Endothelial cell of umbilical vein (primary cell): ENCODE data around the gene FOXD2. TPM values are rescaled to one million over a fixed set of nuclear protein-coding genes. Genes with fewer than 3 reads are reported as not detected.

Source experiments
- BruUV-seq: library from RNA; stranded (reverse); fragments of 400-500 nt; replicated peaks from 2 replicates; lab custom pipeline; 2021; lab: Mats Ljungman, UMichigan
- CTCF ChIA-PET: fragments of 300-600, 350-600 bp; sonication (Branson Sonifier 250); formaldehyde crosslinking; loops from one replicate; lab custom pipeline; 2021; ENCODE audit warnings: antibody characterized with exemption, inconsistent platforms; lab: Charles Lee
- POLR2A ChIA-PET: fragments of 300-600, 350-600 bp; sonication (Branson Sonifier 250); formaldehyde crosslinking; loops from one replicate; lab custom pipeline; 2021; ENCODE audit warnings: antibody characterized with exemption, inconsistent platforms; lab: Charles Lee
- DNase-seq: peaks from one replicate; pipeline ENCODE4 v3.0.0-alpha.2; 2011; ENCODE audit warnings: low read depth, low spot score
- FAIRE-seq: peaks from 2 replicates; lab custom pipeline; 2011; peaks lifted over from hg19 to GRCh38; lab: Jason Lieb, UNC
- H2AFZ ChIP-seq: 2 replicates; pipeline ENCODE4 v1.6.0; 2012; ENCODE audit warnings: low read depth, low read length, control low read depth, inconsistent platforms
- H3K27ac ChIP-seq: 2 replicates; pipeline ENCODE4 v1.5.1; 2011; ENCODE audit warnings: low read depth, mild to moderate bottlenecking, control low read depth, low read length, moderate library complexity; ENCODE audit not compliant: insufficient read depth
- H3K27me3 ChIP-seq, 2 experiments: 2 replicates each; pipeline versions ENCODE4 v1.6.0 to v1.6.1; 2011; ENCODE audit warnings: low read length in 2 of 2, mixed read lengths in 1 of 2; ENCODE audit not compliant: control insufficient read depth in 2 of 2, insufficient read depth in 2 of 2
- H3K36me3 ChIP-seq, 2 experiments: 2 replicates in 1 of 2; 3 replicates in 1 of 2; pipeline ENCODE4 v1.5.1; 2011; ENCODE audit warnings: low read length in 2 of 2, mild to moderate bottlenecking in 1 of 2, moderate library complexity in 1 of 2; ENCODE audit not compliant: control insufficient read depth in 2 of 2, insufficient read depth in 2 of 2; ENCODE audit errors: extremely low read depth in 1 of 2
- H3K4me1 ChIP-seq: 3 replicates; pipeline ENCODE4 v1.5.1; 2011; ENCODE audit warnings: mild to moderate bottlenecking, low read length; ENCODE audit not compliant: control insufficient read depth, insufficient read depth; ENCODE audit errors: extremely low read depth
- H3K4me2 ChIP-seq: 2 replicates; pipeline ENCODE4 v1.6.1; 2011; ENCODE audit warnings: low read length, control low read depth, mixed read lengths; ENCODE audit not compliant: insufficient read depth
- H3K4me3 ChIP-seq, 3 experiments: fragments of 200-600 bp in 1 of 3; sonication (generic), shearing (Covaris generic) in 1 of 3; replicated peaks in 1 of 3; 2 replicates each; pipeline ENCODE4 v1.5.1; 2011 to 2016; ENCODE audit warnings: control low read depth in 3 of 3, low read length in 3 of 3, mild to moderate bottlenecking in 2 of 3, inconsistent platforms in 1 of 3, low read depth in 1 of 3, moderate library complexity in 1 of 3; ENCODE audit not compliant: insufficient read depth in 1 of 3
- H3K79me2 ChIP-seq: 2 replicates; pipeline ENCODE4 v1.6.0; 2012; ENCODE audit warnings: low read length, inconsistent platforms; ENCODE audit not compliant: control insufficient read depth, insufficient read depth
- H3K9ac ChIP-seq: replicated peaks from 2 replicates; pipeline ENCODE3; 2011; ENCODE audit warnings: low read length, control low read depth; ENCODE audit not compliant: insufficient read depth; ENCODE audit errors: extremely low read depth
- H3K9me1 ChIP-seq: replicated peaks from 3 replicates; pipeline ENCODE4 v1.6.0; 2011; ENCODE audit warnings: mild to moderate bottlenecking, low read length; ENCODE audit not compliant: control insufficient read depth, insufficient read depth; ENCODE audit errors: extremely low read depth
- H3K9me3 ChIP-seq: replicated peaks from 2 replicates; pipeline ENCODE4 v1.5.1; 2012; ENCODE audit warnings: low read length, inconsistent platforms; ENCODE audit not compliant: control insufficient read depth, insufficient read depth
- H4K20me1 ChIP-seq: replicated peaks from 2 replicates; pipeline ENCODE3; 2011; ENCODE audit warnings: mild to moderate bottlenecking, low read length; ENCODE audit not compliant: control insufficient read depth, insufficient read depth; ENCODE audit errors: extremely low read depth
- CTCF ChIP-seq, 2 donors: IDR thresholded peaks; 1 replicate in 1 of 2; 2 replicates in 1 of 2; pipeline ENCODE4 v1.5.1; 2011; ENCODE audit warnings: low read length in 2 of 2, mild to moderate bottlenecking in 2 of 2, moderate library complexity in 2 of 2, control low read depth in 1 of 2, inconsistent platforms in 1 of 2, low read depth in 1 of 2; ENCODE audit not compliant: insufficient read depth in 1 of 2; ENCODE audit errors: extremely low read depth in 1 of 2
- EZH2 ChIP-seq: IDR thresholded peaks from 2 replicates; pipeline ENCODE4 v1.6.1; 2012; ENCODE audit warnings: borderline replicate concordance, low read depth, mild to moderate bottlenecking, moderate library complexity, low read length, inconsistent platforms; ENCODE audit not compliant: severe bottlenecking
- FOS ChIP-seq: IDR thresholded peaks from 2 replicates; pipeline ENCODE4 v1.6.1; 2011; ENCODE audit warnings: mild to moderate bottlenecking, low read length, moderate library complexity, borderline replicate concordance; ENCODE audit not compliant: insufficient read depth
- GATA2 ChIP-seq: IDR thresholded peaks from 2 replicates; pipeline ENCODE4 v1.7.0; 2011; ENCODE audit warnings: low read depth, mild to moderate bottlenecking, moderate library complexity, mixed read lengths, low read length; ENCODE audit not compliant: insufficient read length, insufficient read depth
- MYC ChIP-seq: IDR thresholded peaks from one replicate; pipeline ENCODE4 v1.6.1; 2011; ENCODE audit warnings: mild to moderate bottlenecking, low read depth, low read length
- POLR2AphosphoS5 ChIP-seq: IDR thresholded peaks from 2 replicates; pipeline ENCODE4 v1.6.1; 2012; ENCODE audit warnings: low read depth, mild to moderate bottlenecking, control low read depth, low read length, moderate library complexity; ENCODE audit not compliant: insufficient read depth
- dilution Hi-C: fragments of 300-500 bp; cut with MboI; formaldehyde crosslinking; loops from one replicate; pipeline ENCODE4 v1.15.0; 2019; ENCODE audit warnings: low sequenced_read_pairs; ENCODE audit not compliant: extremely low pct_ligation_motif_present
- intact Hi-C: fragments of 100-400 bp; cut with micrococcal nuclease; formaldehyde crosslinking; loops from one replicate; pipeline ENCODE4 v1.10.0; 2022
- polyA plus RNA-seq, 4 experiments: library from polyadenylated mRNA; depleted of rRNA in 3 of 4; stranded (reverse) in 3 of 4; unstranded in 1 of 4; fragments of >200 nt; gene quantifications; 2 replicates each; pipeline versions ENCODE4 v1.2.1 to v1.2.3, GENCODE V29; 2011 to 2012; ENCODE audit warnings: missing spikeins in 1 of 4
- total RNA-seq: library from RNA; stranded (reverse); gene quantifications from 2 replicates; pipeline ENCODE4 v1.2.3, GENCODE V29; 2021
- TF ChIP-seq, protein P1 (sequence below): IDR thresholded peaks from 2 replicates; pipeline ENCODE4 v1.6.1; 2011; ENCODE audit not compliant: insufficient read depth, insufficient read length

The FOXD2 gene
- total and polyA plus RNA-seq, 2 donors (not counting 3 experiments of a cell fraction or from before 2014, with no cell fraction given), result 0.01 to 0.09 TPM

DNA sequence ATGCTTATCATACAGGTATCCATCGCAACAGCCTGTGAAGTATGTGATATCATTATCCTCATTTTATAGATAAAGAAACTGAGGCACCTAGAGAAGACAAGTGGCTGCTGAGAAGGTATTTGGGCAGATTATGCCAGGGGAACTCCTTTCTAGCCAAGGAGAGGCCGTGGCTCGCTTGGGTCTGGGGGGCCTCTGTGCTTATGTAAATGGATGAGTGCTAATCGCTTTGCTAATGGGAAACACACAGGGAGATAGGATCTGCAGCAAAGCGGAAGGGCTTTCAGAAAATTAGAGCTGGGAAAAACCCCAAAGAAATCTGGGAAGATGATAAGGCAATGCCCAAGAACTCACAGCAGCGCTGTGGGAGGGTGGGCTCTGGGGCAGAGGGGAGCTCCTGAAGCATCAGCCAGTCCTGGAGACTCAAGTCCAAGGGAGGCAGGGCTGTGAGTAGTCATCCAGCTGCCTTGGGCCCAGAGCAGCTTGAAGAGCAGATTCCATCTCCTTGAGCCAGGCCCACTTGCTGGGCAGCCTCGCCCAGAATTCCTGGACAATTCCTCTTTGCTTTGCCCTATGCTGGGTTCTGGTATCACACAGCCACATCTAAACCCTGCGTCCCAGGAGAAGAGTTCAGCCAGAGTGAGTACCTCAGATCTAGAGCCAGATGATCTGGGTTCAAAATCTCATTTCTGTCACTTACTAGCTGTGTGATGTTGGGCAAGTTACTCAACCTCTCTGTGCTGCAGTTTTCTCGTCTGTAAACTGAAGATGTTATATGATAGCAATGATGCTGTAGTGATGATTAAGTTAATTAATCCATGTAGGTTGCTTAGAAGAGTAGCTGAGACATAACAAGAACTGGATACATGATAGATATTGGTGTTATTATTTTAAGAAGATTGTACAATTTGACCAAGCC, 36.7 kb downstream of the FOXD2 start:
- Histone ChIP-seq H3K36me3 (no peaks in the 10 kb centered on the region), H3K4me2 (no peak overlapping the region), H3K27ac (no peak overlapping the region), H3K9ac (no peak overlapping the region), H3K9me3 (no peaks in the 10 kb centered on the region), H2AFZ (no peak overlapping the region), H3K4me1 (no peaks in the 10 kb centered on the region), H3K27me3 (no peaks in the 10 kb centered on the region), H4K20me1 (no peaks in the 10 kb centered on the region), H3K79me2 (no peaks in the 10 kb centered on the region), H3K9me1 (no peaks in the 10 kb centered on the region), H3K4me3 (no peak overlapping the region)
- dilution Hi-C loops (loop anchor here (25.0 kb wide), 1 partner anchor 213 kb away; no protein-coding TSS in a partner anchor), intact Hi-C loops (no loop called here)
- POLR2A ChIA-PET, result no interaction called here
- no peak for FAIRE-seq
- DNase-seq, result no peak
- CTCF ChIA-PET, result interaction anchor here (0.6 to 1.9 kb wide), 4 partner anchors 9 to 252 kb away, joined by 3 to 5 read pairs (median 4); partner anchors contain the start of gene FOXD2
- BruUV-seq, result no TSS peak
- TF ChIP-seq EZH2, result no peak
- TF ChIP-seq, protein P1, sequence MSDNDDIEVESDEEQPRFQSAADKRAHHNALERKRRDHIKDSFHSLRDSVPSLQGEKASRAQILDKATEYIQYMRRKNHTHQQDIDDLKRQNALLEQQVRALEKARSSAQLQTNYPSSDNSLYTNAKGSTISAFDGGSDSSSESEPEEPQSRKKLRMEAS, result no peak
- no peak for TF ChIP-seq CTCF (IDR thresholded peaks at IDR 0.05; ENCODE audit: extremely low read depth in 1 of 2, insufficient read depth in 1 of 2, low read depth in 1 of 2, low read length in 2 of 2)
- no peak for TF ChIP-seq GATA2
- TF ChIP-seq FOS, result no peak
- TF ChIP-seq MYC, result no peak
- no peak for TF ChIP-seq POLR2AphosphoS5
